H1 (cell line): ENCODE measurements around the gene FANCF. TPM values are rescaled to one million over a fixed set of nuclear protein-coding genes. Genes with fewer than 3 reads are reported as not detected.

Experiments used
- ATF2 ChIP-seq: IDR thresholded peaks from 2 replicates; pipeline ENCODE4 v1.6.1; 2012; ENCODE audit warnings: low read length, inconsistent platforms
- CTCF ChIP-seq, 3 experiments: IDR thresholded peaks; 1 replicate in 2 of 3; 2 replicates in 1 of 3; pipeline versions ENCODE4 v1.5.1 to v1.6.1; 2011; ENCODE audit warnings: low read length in 3 of 3, mild to moderate bottlenecking in 3 of 3, inconsistent platforms in 2 of 3, low read depth in 1 of 3, moderate library complexity in 1 of 3; ENCODE audit not compliant: insufficient read depth in 1 of 3; ENCODE audit errors: control extremely low read depth in 1 of 3
- EGR1 ChIP-seq: IDR thresholded peaks from 2 replicates; pipeline ENCODE4 v1.6.1; 2011; ENCODE audit warnings: low read depth, low read length, borderline replicate concordance
- EZH2 ChIP-seq: fragments of 200-600 bp; sonication (generic); IDR thresholded peaks from 2 replicates; pipeline ENCODE4 v1.7.1; 2012; ENCODE audit warnings: low read depth, mild to moderate bottlenecking, moderate library complexity, low read length, inconsistent platforms; ENCODE audit not compliant: severe bottlenecking
- GTF2F1 ChIP-seq: IDR thresholded peaks from 2 replicates; pipeline ENCODE4 v1.6.1; 2012; ENCODE audit warnings: low read depth, low read length, improper control_type of control experiment, borderline replicate concordance
- HDAC2 ChIP-seq, 2 experiments: fragments of 300-600 bp in 1 of 2; sonication (generic) in 1 of 2; IDR thresholded peaks; 2 replicates each; pipeline ENCODE4 v1.6.1; 2011 to 2012; ENCODE audit warnings: low read depth in 2 of 2, low read length in 2 of 2, mild to moderate bottlenecking in 2 of 2, moderate library complexity in 2 of 2, borderline replicate concordance in 1 of 2, inconsistent platforms in 1 of 2
- HDAC6 ChIP-seq: IDR thresholded peaks from one replicate; pipeline ENCODE4 v1.7.1; 2012; ENCODE audit warnings: low read depth, mild to moderate bottlenecking, inconsistent platforms, low read length, moderate library complexity
- JUN ChIP-seq: IDR thresholded peaks from 2 replicates; pipeline ENCODE4 v1.6.1; 2011; ENCODE audit warnings: low read depth, mild to moderate bottlenecking, improper control_type of control experiment, low read length
- KDM1A ChIP-seq: fragments of 200-600, 300-600 bp; sonication (generic); IDR thresholded peaks from 2 replicates; pipeline ENCODE4 v1.7.1; 2016; ENCODE audit warnings: mild to moderate bottlenecking, low read length, borderline replicate concordance
- KDM4A ChIP-seq: IDR thresholded peaks from one replicate; pipeline ENCODE4 v1.7.1; 2012; ENCODE audit warnings: low read depth, mild to moderate bottlenecking, moderate library complexity, low read length, inconsistent platforms; ENCODE audit not compliant: severe bottlenecking
- KDM5A ChIP-seq: fragments of 200-600 bp; IDR thresholded peaks from 2 replicates; pipeline ENCODE4 v1.7.1; 2012; ENCODE audit warnings: mild to moderate bottlenecking, low read length, inconsistent platforms, mixed read lengths
- RFX5 ChIP-seq: IDR thresholded peaks from 2 replicates; pipeline ENCODE4 v1.6.1; 2011; ENCODE audit warnings: low read depth, low read length, improper control_type of control experiment, borderline replicate concordance
- SAP30 ChIP-seq: fragments of 300-600 bp; sonication (generic); IDR thresholded peaks from 2 replicates; pipeline ENCODE4 v1.7.1; 2012; ENCODE audit warnings: low read length, moderate library complexity, mild to moderate bottlenecking, inconsistent platforms; ENCODE audit not compliant: insufficient read depth, insufficient replicate concordance
- SP2 ChIP-seq: IDR thresholded peaks from 2 replicates; pipeline ENCODE4 v1.6.1; 2012; ENCODE audit warnings: mild to moderate bottlenecking, low read length, inconsistent platforms
- SP4 ChIP-seq: IDR thresholded peaks from 2 replicates; pipeline ENCODE4 v1.6.1; 2012; ENCODE audit warnings: low read length, inconsistent platforms
- SRF ChIP-seq: IDR thresholded peaks from 2 replicates; pipeline ENCODE4 v1.6.1; 2011; ENCODE audit warnings: mild to moderate bottlenecking, low read depth, low read length, moderate library complexity
- SUZ12 ChIP-seq: fragments of 200-600 bp; sonication (generic); IDR thresholded peaks from 2 replicates; pipeline ENCODE4 v1.6.1; 2012; ENCODE audit warnings: mild to moderate bottlenecking, inconsistent platforms, low read length, moderate library complexity, mixed read lengths
- TAF7 ChIP-seq: optimal IDR thresholded peaks from 2 replicates; pipeline ENCODE3; 2011; ENCODE audit warnings: low read depth, mild to moderate bottlenecking, inconsistent platforms, low read length, moderate library complexity, borderline replicate concordance
- YY1 ChIP-seq: IDR thresholded peaks from 2 replicates; pipeline ENCODE4 v1.6.1; 2011; ENCODE audit warnings: low read depth, mild to moderate bottlenecking, low read length
- polyA plus RNA-seq, 7 experiments: library from polyadenylated mRNA; depleted of rRNA in 3 of 7; stranded (reverse) in 5 of 7; unstranded in 2 of 7; fragments of >200 nt in 5 of 7; fragments of 200-250 nt in 2 of 7; gene quantifications; 1 replicate in 5 of 7; 2 replicates in 1 of 7; 4 replicates in 1 of 7; pipeline versions ENCODE4 v1.2.1 to v1.2.3, GENCODE V29; 2011 to 2013; ENCODE audit warnings: missing spikeins in 2 of 7, mixed read lengths in 2 of 7
- total RNA-seq: library from RNA; stranded (reverse); fragmentation: NEBNext Ultra II Directional; extraction: Animal tissue kit (Norgen Biotek cat#: 25700); gene quantifications from 2 replicates; pipeline ENCODE4 v1.2.1, GENCODE V29; 2021

The FANCF gene
- total and polyA plus RNA-seq, 2 of the 8 experiments (the other 6 are each of a cell fraction or from before 2014, with no cell fraction given): 10.0 to 29.4 TPM

GRCh38 chr11:22625448-22626287 lies at the start of gene FANCF (continued):
- TF ChIP-seq SRF: no peak
- no peak for TF ChIP-seq EGR1
- no peak for TF ChIP-seq HDAC6
- TF ChIP-seq TAF7: peak; percentile 50
- TF ChIP-seq SP2: peak; percentile 90
- TF ChIP-seq SUZ12: no peak
- no peak; the same call in 1 of the 2 replicates for TF ChIP-seq GTF2F1
- no peak; the same call in 1 of the 2 replicates for TF ChIP-seq SP4
- TF ChIP-seq YY1: no peak
- TF ChIP-seq SAP30: peak; percentile 4
- TF ChIP-seq KDM5A: no peak
- no peak for TF ChIP-seq KDM1A
- TF ChIP-seq ATF2: peak; percentile 6; the same call in 1 of the 2 replicates
- TF ChIP-seq RFX5: no peak
- TF ChIP-seq JUN: no peak
- TF ChIP-seq EZH2: no peak
- no peak for TF ChIP-seq CTCF (IDR thresholded peaks at IDR 0.05; ENCODE audit: control extremely low read depth in 1 of 3, insufficient read depth in 1 of 3, low read depth in 1 of 3, low read length in 3 of 3)
- peak in 1 of 2 experiments; percentile 53; a peak in 1 of 4 replicates for TF ChIP-seq HDAC2 (IDR thresholded peaks at IDR 0.05; ENCODE audit: borderline replicate concordance in 1 of 2, low read depth in 2 of 2, low read length in 2 of 2)
- TF ChIP-seq KDM4A: peak; percentile 87
